ENCODE data around the gene HLCS.

HLCS gene

GRCh38 chr21:36721817-36722216 is 244.7 kb downstream of the HLCS start:
- no peak for TF ChIP-seq CTCF (IDR thresholded peaks at IDR 0.05; ENCODE audit: low read depth, low read length)
- no peak for DNase-seq (ENCODE audit: low read depth in 2 of 2)
- no peak overlapping the region for H3K4me3 ChIP-seq (replicated peaks in 1 of 2; ENCODE audit: low read depth in 2 of 2, low read length in 2 of 2)

GRCh38 chr21:36719614-36720013 is 246.9 kb downstream of the HLCS start:
- DNase-seq (ENCODE audit: low read depth in 2 of 2): no peak

GRCh38 chr21:36718951-36719501 is 247.4 kb downstream of the HLCS start:
- no peak overlapping the region for H3K4me3 ChIP-seq (replicated peaks in 1 of 2; ENCODE audit: low read depth in 2 of 2, low read length in 2 of 2)
- no peak for DNase-seq (ENCODE audit: low read depth in 2 of 2)
- no peak for TF ChIP-seq CTCF (IDR thresholded peaks at IDR 0.05; ENCODE audit: low read depth, low read length)

More at GRCh38 chr21:36719614-36720013, 246.9 kb downstream of the HLCS start:
- H3K4me3 ChIP-seq (replicated peaks in 1 of 2; ENCODE audit: low read depth in 2 of 2, low read length in 2 of 2): no peak overlapping the region
- TF ChIP-seq CTCF (IDR thresholded peaks at IDR 0.05; ENCODE audit: low read depth, low read length): no peak

- H3K4me3 ChIP-seq (replicated peaks in 1 of 2; ENCODE audit: low read depth in 2 of 2, low read length in 2 of 2): no peak overlapping the region
- DNase-seq (ENCODE audit: low read depth in 2 of 2): no peak
- TF ChIP-seq CTCF (IDR thresholded peaks at IDR 0.05; ENCODE audit: low read depth, low read length): no peak
Observed at GRCh38 chr21:36717976-36718375, 248.5 kb downstream of the HLCS start.

- no peak for TF ChIP-seq CTCF (IDR thresholded peaks at IDR 0.05; ENCODE audit: low read depth, low read length)
- no peak for DNase-seq (ENCODE audit: low read depth in 2 of 2)
- no peak overlapping the region for H3K4me3 ChIP-seq (replicated peaks in 1 of 2; ENCODE audit: low read depth in 2 of 2, low read length in 2 of 2)
Observed at GRCh38 chr21:36716836-36717235, 249.6 kb downstream of the HLCS start.

- H3K4me3 ChIP-seq (replicated peaks in 1 of 2; ENCODE audit: low read depth in 2 of 2, low read length in 2 of 2): no peak overlapping the region
- TF ChIP-seq CTCF (IDR thresholded peaks at IDR 0.05; ENCODE audit: low read depth, low read length): no peak
- no peak for DNase-seq (ENCODE audit: low read depth in 2 of 2)
Observed at GRCh38 chr21:36716387-36716786, 250.1 kb downstream of the HLCS start.

GRCh38 chr21:36713746-36714145 is 252.7 kb downstream of the HLCS start:
- no peak overlapping the region for H3K4me3 ChIP-seq (replicated peaks in 1 of 2; ENCODE audit: low read depth in 2 of 2, low read length in 2 of 2)
- DNase-seq (ENCODE audit: low read depth in 2 of 2): no peak
- TF ChIP-seq CTCF (IDR thresholded peaks at IDR 0.05; ENCODE audit: low read depth, low read length): no peak

All from cardiac fibroblast (primary cell).